22Rv1 (cell line): Measurements from ENCODE around the gene IGF2BP2.

ENCODE experiments used
- H3K27ac ChIP-seq: fragments of 450-650 bp; 2 replicates; pipeline ENCODE4 v1.5.1; 2017
- CTCF ChIP-seq: fragments of 450-650 bp; IDR thresholded peaks from 2 replicates; pipeline ENCODE4 v1.5.1; 2017; ENCODE audit warnings: mild to moderate bottlenecking
- ZFX ChIP-seq: fragments of 450-650 bp; IDR thresholded peaks from 2 replicates; pipeline ENCODE4 v1.6.1; 2017; ENCODE audit warnings: antibody characterized with exemption, borderline replicate concordance

The IGF2BP2 gene

GRCh38 chr3:185753354-185753753 lies 71.5 kb downstream of the IGF2BP2 start:
- no peak overlapping the region for H3K27ac ChIP-seq
- no peak for TF ChIP-seq CTCF
- no peak for TF ChIP-seq ZFX

GRCh38 chr3:185750702-185751101 lies 74.1 kb downstream of the IGF2BP2 start:
- TF ChIP-seq ZFX (no peak), CTCF (no peak)
- H3K27ac ChIP-seq = no peak overlapping the region

- H3K27ac ChIP-seq = no peak overlapping the region
- TF ChIP-seq CTCF (no peak), ZFX (no peak)
Observed at GRCh38 chr3:185750015-185750414, 74.8 kb downstream of the IGF2BP2 start.

- TF ChIP-seq ZFX (no peak), CTCF (no peak)
- H3K27ac ChIP-seq = peak overlapping the region; percentile 58
Observed at GRCh38 chr3:185746470-185746869, 78.4 kb downstream of the IGF2BP2 start.

- TF ChIP-seq CTCF (no peak), ZFX (no peak)
- H3K27ac ChIP-seq = peak overlapping the region; percentile 58
Observed at GRCh38 chr3:185744997-185745843, 79.6 kb downstream of the IGF2BP2 start.

- no peak overlapping the region for H3K27ac ChIP-seq
- TF ChIP-seq CTCF (no peak), ZFX (no peak)
Observed at GRCh38 chr3:185741586-185741985, 83.3 kb downstream of the IGF2BP2 start.

GRCh38 chr3:185740133-185740532 lies 84.7 kb downstream of the IGF2BP2 start:
- no peak for TF ChIP-seq CTCF
- H3K27ac ChIP-seq = no peak overlapping the region
